Measurements from ENCODE around the gene SULT1A3.
"Not testable (repeated sequence)": the region's sequence is repeated elsewhere in the genome, so short reads cannot be mapped to it uniquely, and the experiment has no call there.

Gene SULT1A3

GRCh38 chr16:30199049-30199448 is at the start of gene SULT1A3:
TSS of gene SULT1A3 (plus strand) at chr16:30199255. CDS start at chr16:30200729, 1,474 bp downstream.
- DNase-seq: not testable (repeated sequence)

GRCh38 chr16:30151091-30151490 is 48.0 kb upstream of the SULT1A3 start:
- DNase-seq: no peak

GRCh38 chr16:30152517-30152916 is 46.5 kb upstream of the SULT1A3 start:
- DNase-seq: no peak

- DNase-seq: no peak
Observed at GRCh38 chr16:30155188-30155587, 43.9 kb upstream of the SULT1A3 start.

- DNase-seq: no peak
Observed at GRCh38 chr16:30157214-30157613, 41.8 kb upstream of the SULT1A3 start.

GRCh38 chr16:30163538-30163937 is 35.5 kb upstream of the SULT1A3 start:
- DNase-seq: no peak

GRCh38 chr16:30166202-30166902 is 32.7 kb upstream of the SULT1A3 start:
- DNase-seq: no peak

- not testable (repeated sequence) for DNase-seq
Observed at GRCh38 chr16:30168746-30169145, 30.3 kb upstream of the SULT1A3 start.

GRCh38 chr16:30169416-30169815 is 29.6 kb upstream of the SULT1A3 start:
- not testable (repeated sequence) for DNase-seq

- DNase-seq: not testable (repeated sequence)
Observed at GRCh38 chr16:30170145-30170544, 28.9 kb upstream of the SULT1A3 start.

- DNase-seq: no peak
Observed at GRCh38 chr16:30173054-30173453, 26.0 kb upstream of the SULT1A3 start.

- DNase-seq: not testable (repeated sequence)
Observed at GRCh38 chr16:30176876-30177275, 22.2 kb upstream of the SULT1A3 start.

GRCh38 chr16:30179195-30179594 is 19.9 kb upstream of the SULT1A3 start:
- no peak for DNase-seq

- no peak for DNase-seq
Observed at GRCh38 chr16:30179931-30180330, 19.1 kb upstream of the SULT1A3 start.

GRCh38 chr16:30180741-30181140 is 18.3 kb upstream of the SULT1A3 start:
- no peak for DNase-seq

- DNase-seq: peak; percentile 87
Observed at GRCh38 chr16:30183233-30184095, 15.6 kb upstream of the SULT1A3 start, which contains the start of gene CORO1A. TSS of gene CORO1A (plus strand) at chr16:30183602. CDS start at chr16:30185210, 1,608 bp downstream.

GRCh38 chr16:30184096-30184890 is 14.8 kb upstream of the SULT1A3 start:
- peak; percentile 70 for DNase-seq

- peak; percentile 29 for DNase-seq
Observed at GRCh38 chr16:30184891-30185682, 14.0 kb upstream of the SULT1A3 start.

GRCh38 chr16:30185683-30186421 is 13.2 kb upstream of the SULT1A3 start:
- DNase-seq: peak; percentile 87

- DNase-seq: no peak
Observed at GRCh38 chr16:30186444-30186781, 12.6 kb upstream of the SULT1A3 start.

- peak; percentile 87 for DNase-seq
Observed at GRCh38 chr16:30186782-30187555, 12.1 kb upstream of the SULT1A3 start.

Measured in stimulated activated CD4-positive, alpha-beta T cell treated with anti-CD3 and anti-CD28 coated beads, Interleukin-1b, Interleukin-23, amount 100 ng/mL, for 48 hours (primary cell).